NB4 (cell line): ENCODE measurements around the gene BAHCC1.

Experiments
- DNase-seq: peaks from one replicate; pipeline ENCODE4 v3.0.0; 2010; ENCODE audit warnings: low read depth
- H3K4me3 ChIP-seq: one replicate; pipeline ENCODE4 v1.5.1; 2011; ENCODE audit warnings: mild to moderate bottlenecking, low read depth, low read length, moderate library complexity
- MYC ChIP-seq: IDR thresholded peaks from 2 replicates; pipeline ENCODE4 v1.6.1; 2011; ENCODE audit warnings: low read depth, low read length
- POLR2A ChIP-seq: IDR thresholded peaks from 2 replicates; pipeline ENCODE4 v1.6.1; 2011; ENCODE audit warnings: mild to moderate bottlenecking; ENCODE audit not compliant: insufficient read length; ENCODE audit errors: extremely low read depth
- TF ChIP-seq, protein P1 (sequence below): IDR thresholded peaks from 2 replicates; pipeline ENCODE4 v1.6.1; 2011; ENCODE audit warnings: low read depth, low read length
- TF ChIP-seq, protein P2 (sequence below): IDR thresholded peaks from one replicate; pipeline ENCODE4 v1.5.1; 2012; ENCODE audit warnings: low read depth, low read length

Gene BAHCC1

DNA sequence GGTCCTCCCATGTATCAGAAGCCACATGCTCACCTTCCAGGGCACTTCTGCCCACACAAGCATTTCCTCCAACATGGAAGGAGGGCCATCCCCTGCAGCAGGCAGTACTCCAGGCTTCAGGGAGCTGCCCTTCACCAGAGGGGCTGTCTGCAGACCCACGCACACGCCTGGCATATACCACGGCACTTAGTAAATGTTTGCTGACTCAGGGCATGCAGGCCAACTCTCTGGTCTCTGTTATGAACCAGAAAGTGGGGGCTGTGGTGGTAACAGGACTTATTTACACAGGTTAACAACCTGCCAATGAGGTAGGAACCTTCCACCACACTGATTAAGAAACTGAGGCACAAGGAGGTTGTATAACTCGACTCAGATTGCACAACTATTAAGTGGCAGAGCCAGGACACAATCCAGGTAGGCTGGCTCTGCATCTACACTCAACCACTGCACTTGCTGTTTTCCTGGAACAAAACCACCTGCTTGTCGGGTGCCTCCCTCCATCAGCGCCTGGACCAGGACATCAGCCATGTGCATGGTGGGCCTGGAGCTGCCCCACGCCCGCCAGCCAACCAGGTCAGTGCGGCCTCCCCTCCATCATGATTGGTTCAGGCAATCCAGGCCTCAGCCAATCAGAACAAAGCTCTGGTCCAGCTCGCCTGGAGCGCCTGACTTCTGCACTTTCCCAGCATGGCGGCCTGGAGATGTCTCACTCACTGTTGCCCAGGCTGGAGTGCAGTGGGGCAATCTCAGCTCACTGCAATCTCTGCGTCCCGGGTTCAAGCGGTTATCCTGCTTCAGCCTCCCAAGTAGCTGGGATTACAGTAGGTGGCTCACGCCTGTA, 98.2 kb downstream of the BAHCC1 start:
- no peak for DNase-seq
- no peak overlapping the region for H3K4me3 ChIP-seq
- TF ChIP-seq, protein P1, sequence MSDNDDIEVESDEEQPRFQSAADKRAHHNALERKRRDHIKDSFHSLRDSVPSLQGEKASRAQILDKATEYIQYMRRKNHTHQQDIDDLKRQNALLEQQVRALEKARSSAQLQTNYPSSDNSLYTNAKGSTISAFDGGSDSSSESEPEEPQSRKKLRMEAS, result no peak
- TF ChIP-seq, protein P2, sequence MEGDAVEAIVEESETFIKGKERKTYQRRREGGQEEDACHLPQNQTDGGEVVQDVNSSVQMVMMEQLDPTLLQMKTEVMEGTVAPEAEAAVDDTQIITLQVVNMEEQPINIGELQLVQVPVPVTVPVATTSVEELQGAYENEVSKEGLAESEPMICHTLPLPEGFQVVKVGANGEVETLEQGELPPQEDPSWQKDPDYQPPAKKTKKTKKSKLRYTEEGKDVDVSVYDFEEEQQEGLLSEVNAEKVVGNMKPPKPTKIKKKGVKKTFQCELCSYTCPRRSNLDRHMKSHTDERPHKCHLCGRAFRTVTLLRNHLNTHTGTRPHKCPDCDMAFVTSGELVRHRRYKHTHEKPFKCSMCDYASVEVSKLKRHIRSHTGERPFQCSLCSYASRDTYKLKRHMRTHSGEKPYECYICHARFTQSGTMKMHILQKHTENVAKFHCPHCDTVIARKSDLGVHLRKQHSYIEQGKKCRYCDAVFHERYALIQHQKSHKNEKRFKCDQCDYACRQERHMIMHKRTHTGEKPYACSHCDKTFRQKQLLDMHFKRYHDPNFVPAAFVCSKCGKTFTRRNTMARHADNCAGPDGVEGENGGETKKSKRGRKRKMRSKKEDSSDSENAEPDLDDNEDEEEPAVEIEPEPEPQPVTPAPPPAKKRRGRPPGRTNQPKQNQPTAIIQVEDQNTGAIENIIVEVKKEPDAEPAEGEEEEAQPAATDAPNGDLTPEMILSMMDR, result no peak
- TF ChIP-seq POLR2A, result no peak
- no peak for TF ChIP-seq MYC

DNA sequence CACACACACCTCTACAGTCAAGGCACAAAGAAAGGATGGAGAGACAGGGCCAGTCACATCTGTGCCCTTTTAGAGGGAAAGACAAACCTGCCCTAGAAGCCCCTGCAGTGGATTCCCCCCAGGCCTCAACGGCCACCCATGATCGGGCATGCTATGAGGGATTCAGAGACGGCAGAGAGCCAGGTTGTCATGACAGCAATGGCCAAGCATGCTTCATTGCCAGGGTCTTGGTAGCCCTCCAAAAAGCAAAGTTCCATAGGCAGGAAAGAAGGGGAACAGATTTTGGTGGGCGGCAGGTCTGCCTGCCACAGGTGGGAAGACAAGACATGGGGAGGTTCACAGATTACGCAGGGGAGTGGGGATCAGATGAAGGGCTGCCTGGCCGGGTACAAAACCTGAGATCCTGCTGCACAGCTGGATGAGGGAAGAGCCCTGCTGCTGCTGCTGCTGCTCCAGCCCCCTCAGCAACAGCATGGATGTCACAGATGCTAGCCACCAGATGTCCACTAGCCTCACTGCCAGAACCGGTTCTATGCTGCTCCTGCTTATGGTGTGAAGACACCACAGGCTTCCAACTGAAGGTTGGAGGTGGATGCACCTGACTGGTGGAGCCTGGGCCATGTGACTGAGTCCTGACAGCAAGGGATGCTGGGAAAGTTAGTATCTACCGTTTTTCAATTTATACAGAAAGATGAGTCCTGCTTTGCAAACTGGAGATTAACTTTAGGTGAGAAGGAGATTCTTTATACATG, 99.5 kb downstream of the BAHCC1 start:
- DNase-seq, result no peak
- no peak overlapping the region for H3K4me3 ChIP-seq
- TF ChIP-seq, protein P1, result peak; percentile 74
- TF ChIP-seq MYC (no peak), POLR2A (no peak)

DNA sequence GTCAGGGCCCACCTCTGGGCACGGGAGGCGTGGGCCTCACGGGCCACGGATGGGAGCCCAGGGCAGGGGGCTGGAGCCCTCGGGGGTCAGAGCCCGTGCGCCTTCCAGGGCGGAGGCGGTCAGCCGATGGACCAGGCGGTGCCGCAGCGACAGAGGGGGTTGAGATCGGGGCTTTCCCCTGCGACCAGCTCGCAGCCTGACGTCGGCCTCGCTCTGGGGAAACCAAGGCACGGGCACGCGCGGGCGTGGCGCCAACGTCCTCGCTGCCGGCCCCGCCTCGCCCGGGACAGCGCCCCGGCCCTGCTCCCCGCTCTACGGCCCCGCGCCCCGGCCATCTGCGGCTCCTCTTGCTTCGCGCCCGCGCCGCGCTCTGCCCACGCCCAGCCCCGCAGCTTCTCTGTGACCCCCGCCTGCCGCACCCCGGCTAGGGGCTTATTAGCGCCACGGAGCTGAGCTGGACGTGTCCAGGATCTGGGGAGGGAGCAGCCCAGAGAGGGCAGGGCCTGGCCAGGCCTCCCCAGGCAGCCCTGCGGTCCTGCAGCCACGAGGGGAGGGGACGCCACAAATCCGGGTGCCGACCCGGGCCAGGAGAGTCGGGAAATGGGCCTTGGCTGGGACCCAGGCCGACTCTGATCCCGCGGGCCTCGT, 103.8 kb downstream of the BAHCC1 start:
- TF ChIP-seq, protein P2, result no peak
- TF ChIP-seq MYC (no peak), POLR2A (no peak)
- TF ChIP-seq, protein P1, result no peak
- H3K4me3 ChIP-seq, result no peak overlapping the region
- no peak for DNase-seq

DNA sequence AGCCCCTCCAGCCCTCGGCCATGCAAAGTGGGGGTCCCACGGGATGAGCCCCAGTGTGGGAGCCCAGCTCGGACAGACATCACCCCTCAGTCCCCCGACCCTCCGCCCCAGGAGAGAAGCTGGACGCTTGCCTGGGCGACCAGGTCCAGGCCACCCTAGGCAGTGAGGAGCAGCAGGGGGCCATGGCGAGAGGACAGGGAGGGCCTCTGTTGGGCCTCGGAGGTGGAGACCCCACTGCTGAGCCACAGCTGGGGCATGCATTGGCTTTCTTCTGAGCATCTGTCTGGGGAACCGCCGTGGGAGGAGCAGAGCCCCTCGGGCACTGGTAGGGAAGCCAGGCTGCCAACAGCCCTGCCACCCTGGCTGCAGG, 104.3 kb downstream of the BAHCC1 start:
- DNase-seq, result no peak
- no peak for TF ChIP-seq POLR2A
- TF ChIP-seq, protein P1, result no peak
- TF ChIP-seq, protein P2, result no peak
- TF ChIP-seq MYC, result no peak
- no peak overlapping the region for H3K4me3 ChIP-seq

DNA sequence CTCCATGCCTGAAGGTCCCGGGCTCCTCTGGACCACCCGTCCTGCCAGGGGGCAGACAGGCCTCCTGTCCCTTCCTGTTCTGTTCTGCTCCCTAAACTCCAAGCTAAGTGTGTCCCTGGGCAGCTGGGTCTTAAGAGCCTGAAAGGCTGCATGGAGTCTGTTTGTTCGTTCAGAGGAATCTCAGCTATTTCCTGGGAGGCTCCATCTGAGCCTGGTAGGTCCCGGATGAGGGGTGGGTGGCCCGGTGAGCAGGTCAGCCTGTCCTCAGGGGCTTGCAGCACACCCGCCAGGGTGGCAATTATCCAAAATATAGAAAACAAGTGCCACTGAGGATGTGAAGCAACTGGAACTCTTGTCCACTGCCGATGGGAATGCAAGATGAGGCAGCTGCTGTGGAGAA, 104.8 kb downstream of the BAHCC1 start:
- TF ChIP-seq MYC, result no peak
- TF ChIP-seq, protein P1, result no peak
- TF ChIP-seq, protein P2, result no peak
- TF ChIP-seq POLR2A, result no peak
- DNase-seq, result no peak
- H3K4me3 ChIP-seq, result no peak overlapping the region
